Activated T-helper 1 cell treated with anti-CD3 and anti-CD28 coated beads, Interleukin-2, amount 50 U/mL, for 16 hours (primary cell): ENCODE measurements around the gene CRIP2.

Source experiments
- DNase-seq, 2 donors: peaks; one replicate each; pipeline ENCODE4 v3.0.0-alpha.2; 2020; ENCODE audit warnings: low read depth in 1 of 2, low spot score in 1 of 2

The CRIP2 gene

DNA sequence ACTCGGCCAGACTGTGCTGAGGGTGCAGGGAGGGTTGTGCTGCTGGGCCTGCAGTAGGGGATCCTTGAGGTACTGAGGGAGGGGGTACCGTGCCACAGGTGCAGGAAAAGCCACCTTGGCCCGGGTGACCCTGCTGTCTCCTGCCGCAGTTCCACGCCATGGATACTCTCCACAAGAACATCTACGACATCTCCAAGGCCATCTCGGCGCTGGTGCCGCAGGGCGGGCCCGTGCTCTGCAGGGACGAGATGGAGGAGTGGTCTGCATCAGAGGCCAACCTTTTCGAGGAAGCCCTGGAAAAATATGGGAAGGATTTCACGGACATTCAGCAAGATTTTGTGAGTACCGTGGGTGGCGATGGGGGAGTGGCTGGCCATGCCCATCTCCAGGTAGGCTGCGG lies 14.0 kb upstream of the CRIP2 start:
- DNase-seq = no peak

DNA sequence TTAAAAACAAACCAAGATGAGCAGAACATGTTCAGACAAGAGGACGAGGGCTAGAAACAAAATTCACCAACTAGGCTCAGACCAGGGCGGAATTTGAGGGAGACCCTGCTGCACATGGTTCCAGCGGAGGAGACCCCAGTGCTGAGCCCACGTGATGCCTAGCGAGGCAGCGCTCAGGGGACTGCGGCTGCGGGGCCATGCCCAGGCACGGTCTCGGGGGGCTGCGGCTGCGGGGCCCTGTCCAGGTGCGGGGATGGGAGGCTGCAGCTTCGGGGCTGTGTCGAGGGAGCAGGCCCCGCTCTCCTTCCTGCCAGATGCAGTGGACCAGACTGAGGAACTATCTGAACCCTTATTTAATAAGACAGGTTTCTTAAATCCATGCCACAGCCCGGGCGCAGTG lies 12.7 kb upstream of the CRIP2 start:
- no peak for DNase-seq

DNA sequence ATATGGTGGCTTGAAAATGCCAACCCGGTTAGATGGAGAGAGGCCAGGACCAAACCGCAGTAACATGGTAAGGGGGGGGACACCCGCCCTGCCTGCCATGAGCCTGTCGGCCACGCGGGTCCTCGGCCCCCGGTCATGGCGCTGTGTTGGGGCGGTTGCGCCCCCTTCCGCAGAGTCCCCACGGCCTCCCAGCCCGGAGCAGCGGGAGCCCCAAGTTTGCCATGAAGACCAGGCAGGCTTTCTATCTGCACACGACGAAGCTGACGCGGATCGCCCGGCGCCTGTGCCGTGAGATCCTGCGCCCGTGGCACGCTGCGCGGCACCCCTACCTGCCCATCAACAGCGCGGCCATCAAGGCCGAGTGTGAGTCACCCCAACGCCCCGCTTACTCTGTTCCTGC lies 10.1 kb upstream of the CRIP2 start:
- no peak for DNase-seq

DNA sequence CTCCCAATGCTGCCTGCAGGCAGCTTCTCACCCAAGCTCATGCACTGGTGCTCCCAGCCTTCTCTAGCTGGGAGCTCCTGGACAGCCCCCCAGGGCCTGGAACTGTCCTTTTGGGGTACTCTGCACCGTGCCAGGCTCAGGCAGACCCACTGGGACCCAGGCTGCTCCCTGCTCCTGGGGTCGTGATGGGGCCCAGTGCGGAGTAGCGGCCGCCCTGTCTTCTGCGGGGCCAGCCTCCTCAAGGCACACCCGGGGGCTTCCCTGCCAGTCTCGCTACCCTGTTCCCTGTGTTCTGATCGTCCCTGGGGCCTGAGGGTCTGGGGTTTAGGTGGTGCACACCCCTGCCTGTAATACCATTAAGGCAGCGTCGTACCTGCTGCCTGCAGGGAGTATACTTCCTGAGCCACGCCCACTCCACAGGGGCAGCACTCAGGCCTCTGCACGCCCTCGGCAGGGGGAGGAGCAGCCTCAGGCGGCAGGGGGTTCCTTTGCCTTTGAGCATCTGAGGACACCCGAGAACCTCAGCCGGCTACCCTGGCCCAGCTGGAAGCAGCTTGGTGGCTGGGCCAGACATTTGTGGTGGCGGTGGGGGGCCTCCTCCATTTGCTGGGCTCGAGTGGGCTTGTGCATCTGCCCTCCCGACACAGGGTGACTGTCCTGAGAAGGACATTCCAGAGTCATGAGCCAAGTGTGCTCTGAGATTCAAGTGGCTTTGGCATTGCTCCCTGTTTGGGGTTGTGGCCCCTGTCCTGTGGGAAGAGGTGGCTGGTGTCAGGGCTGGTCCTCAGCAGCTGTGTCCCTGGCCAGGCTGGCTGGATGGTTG lies 9.2 kb upstream of the CRIP2 start:
- DNase-seq = no peak

DNA sequence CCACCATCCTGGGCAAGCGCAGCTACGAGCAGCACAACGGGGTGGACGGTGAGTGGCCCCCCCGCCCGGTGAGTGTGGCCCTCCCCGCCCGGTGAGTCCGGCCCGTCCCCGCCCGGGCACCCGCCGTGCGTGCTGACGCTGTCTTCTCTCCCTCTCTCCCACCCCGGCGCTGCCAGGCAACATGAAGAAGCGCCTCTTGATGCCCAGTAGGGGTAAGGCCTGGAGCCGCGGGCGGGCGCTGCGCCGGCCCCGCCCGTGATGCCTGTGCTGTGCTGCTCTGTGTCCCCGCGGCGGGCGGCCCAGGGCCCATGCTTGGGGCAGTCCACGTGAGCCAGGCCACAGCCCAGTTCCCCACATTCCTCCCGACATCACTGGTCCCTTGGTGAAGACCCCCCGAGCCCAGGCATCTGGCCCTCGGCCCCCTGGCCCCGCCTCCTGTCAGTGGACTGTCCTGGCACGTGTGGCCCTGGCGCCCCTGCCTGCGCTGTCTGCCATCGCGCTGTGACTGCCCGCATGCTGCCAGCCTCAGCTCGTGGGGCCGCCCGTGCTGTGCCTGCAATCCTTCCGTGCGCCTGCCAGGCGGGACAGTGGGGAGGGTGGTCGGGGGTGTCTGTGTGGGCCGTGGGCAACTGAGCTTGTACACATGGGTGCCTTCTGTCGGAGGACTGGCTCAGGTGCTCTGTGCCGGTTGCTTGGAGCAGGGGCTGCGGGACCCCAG lies 7.9 kb upstream of the CRIP2 start:
- no peak for DNase-seq

DNA sequence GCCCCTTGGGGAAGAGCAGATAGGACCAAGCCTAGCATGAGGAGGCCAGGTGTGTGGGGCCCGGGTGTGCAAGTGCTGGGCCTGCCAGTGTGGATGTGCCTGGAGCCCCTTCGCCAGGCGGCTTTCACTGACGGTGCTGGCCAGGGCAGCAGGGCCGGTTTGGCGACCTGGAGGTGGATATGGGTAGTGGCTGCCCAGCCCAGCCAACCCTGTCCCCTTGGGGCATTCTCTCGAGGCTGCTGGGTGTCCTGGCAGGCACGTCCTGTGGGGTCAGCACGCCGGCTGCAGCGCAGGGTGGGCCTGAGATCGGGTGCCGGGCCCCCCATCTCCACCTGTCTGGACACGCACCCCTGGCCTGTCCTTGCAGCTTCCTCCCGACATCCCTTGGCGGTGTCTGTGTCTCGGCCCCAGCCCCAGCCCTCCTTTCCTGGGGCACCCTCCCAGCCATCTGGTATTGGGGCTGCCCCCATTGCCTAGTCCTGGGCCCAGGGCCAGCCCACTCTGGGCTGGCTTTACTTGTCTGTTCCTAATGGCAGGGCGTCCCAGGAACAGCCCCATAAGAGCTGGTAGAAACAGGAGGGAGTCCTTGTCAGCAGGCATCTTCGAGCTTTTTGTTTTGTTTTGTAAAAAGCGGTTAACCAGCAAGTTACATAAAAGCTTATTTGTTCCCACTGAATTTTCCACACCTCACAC lies 7.2 kb upstream of the CRIP2 start:
- no peak for DNase-seq

DNA sequence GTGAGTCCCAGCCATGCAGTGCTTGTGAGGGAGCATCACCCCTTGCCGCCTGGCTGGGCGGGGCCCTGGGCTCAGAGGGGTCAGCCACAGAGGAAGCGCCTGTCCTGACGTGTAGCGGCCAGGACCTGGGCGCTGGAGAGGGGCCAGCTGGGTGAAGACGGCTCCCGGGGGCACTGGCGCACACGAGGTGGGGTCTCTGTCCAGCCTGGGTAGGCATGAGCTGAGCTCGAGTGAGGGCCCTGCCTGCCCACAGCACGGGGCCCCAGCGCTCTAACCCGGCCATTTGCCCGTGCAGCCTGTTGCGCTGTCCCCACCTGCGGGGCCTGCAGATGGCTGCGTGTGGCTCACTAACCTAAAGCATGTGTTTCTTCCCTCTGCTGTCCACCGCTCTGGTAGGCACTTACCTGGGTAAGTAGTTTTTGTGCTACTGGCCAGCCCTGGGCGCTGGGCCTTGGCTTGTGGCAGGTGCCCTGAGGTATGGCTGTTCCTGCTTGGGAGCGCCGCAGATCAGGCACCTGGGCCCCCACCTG lies 6.6 kb upstream of the CRIP2 start:
- no peak for DNase-seq

DNA sequence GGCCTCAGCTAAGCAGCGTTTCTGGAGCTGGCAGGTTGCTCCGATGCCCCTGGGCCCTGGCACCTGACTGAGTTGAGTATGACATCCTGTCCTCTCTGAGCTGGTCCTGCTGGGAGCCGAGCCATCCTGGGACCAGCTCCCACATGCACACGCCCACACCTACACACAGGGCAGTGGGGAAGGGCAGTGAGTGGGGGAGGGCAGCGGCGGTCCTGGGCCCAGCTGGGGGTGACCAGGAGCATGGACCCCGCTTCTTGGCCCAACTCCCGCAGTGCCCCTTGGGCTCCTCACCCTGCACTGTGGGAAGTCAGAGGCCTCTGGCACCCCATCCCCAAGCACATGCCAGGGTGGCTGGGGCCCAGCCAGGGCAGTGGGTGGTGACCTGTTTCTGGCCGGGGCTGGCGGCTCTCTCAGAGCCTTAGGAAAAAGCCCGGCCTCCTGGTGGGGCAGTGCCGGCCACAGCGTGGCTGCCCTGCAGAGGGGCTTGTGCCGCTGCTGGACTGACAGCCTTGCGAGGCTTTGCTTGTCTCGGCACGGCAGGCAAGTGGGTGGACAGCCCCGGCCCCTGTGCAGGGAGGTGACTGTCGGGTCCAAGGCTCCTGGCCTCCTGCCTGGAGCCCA lies 5.9 kb upstream of the CRIP2 start:
- DNase-seq = no peak

DNA sequence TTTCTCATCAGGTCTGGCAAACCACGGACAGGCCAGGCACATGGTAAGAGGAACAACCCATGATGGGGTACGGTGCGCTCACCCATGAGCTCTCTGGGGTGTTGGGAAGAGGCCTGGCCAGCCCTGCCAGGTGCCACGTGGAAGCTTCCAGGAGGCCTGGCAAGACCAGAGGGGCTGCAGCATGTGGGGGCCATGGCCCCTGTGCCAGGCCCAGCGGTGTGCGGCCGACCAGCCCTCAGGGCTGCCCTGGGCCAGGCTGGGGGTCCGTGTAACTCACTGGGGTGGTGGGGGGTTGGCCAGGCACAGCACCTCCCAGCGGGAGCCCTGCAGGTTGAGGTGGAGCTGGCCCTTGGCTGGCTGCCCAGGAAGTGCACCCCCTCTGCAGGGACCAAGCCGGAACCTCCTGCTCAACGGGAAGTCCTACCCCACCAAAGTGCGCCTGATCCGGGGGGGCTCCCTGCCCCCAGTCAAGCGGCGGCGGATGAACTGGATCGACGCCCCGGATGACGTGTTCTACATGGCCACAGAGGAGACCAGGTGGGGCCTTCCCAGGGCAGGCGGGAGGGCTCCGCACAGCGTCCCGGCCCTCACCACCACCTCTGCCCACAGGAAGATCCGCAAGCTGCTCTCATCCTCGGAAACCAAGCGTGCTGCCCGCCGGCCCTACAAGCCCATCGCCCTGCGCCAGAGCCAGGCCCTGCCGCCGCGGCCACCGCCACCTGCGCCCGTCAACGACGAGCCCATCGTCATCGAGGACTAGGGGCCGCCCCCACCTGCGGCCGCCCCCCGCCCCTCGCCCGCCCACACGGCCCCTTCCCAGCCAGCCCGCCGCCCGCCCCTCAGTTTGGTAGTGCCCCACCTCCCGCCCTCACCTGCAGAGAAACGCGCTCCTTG lies 4.9 kb upstream of the CRIP2 start:
- no peak for DNase-seq

DNA sequence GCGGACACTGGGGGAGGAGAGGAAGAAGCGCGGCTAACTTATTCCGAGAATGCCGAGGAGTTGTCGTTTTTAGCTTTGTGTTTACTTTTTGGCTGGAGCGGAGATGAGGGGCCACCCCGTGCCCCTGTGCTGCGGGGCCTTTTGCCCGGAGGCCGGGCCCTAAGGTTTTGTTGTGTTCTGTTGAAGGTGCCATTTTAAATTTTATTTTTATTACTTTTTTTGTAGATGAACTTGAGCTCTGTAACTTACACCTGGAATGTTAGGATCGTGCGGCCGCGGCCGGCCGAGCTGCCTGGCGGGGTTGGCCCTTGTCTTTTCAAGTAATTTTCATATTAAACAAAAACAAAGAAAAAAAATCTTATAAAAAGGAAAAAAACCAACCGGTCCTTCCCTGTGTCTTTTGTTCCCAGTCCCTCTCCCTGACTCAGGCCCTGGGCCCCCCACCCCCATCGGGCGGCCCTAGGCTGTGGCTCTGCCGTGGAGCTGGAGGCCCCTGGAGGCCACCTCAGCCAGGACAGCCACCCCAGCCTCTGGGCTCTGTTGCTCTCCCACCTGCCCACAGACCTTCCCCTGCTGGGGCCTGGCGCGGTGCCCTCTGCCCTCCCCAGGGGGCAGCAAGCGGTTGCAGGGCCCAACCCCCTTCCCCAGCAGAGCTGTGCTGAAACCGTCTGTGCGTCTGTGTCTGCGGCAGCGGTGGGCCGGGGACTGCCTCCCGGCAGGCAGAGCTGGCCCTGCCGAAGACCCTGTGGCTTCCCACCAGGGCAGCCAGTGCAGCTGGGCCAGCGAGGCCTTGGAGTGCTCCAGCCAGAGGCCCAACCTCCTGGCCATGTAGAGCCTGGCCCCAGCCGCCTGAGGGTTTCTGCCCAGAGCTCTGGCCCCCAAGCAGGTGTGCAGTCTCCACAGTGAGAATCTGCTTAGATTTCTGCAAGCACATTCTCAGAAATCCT lies 4.0 kb upstream of the CRIP2 start:
- no peak for DNase-seq

DNA sequence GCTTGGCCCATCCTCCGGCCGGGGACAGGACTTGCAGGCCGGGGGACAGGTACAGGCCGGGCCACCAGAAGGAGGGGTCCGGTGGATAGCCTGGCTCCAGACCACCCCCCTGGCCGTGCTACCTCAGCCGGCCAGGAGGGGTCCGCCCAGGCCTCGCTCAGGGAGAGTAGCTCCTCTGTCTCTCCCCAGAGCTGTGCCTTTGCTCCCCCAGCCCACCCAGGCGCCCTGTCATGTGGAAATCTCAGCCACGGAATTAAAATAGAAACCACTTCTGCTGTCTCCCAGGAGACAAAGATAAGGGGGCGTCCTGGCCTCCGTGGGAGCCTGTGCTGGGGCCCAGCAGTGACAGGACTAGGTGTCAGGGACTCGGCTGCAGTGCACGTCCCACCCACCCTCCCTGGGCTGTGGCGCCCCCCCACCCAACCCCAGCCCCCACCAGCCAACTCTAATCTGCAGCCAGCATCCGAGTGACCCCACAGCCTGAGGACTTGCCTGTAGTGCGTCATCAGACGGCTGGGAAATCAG lies 3.3 kb upstream of the CRIP2 start:
- DNase-seq = no peak

DNA sequence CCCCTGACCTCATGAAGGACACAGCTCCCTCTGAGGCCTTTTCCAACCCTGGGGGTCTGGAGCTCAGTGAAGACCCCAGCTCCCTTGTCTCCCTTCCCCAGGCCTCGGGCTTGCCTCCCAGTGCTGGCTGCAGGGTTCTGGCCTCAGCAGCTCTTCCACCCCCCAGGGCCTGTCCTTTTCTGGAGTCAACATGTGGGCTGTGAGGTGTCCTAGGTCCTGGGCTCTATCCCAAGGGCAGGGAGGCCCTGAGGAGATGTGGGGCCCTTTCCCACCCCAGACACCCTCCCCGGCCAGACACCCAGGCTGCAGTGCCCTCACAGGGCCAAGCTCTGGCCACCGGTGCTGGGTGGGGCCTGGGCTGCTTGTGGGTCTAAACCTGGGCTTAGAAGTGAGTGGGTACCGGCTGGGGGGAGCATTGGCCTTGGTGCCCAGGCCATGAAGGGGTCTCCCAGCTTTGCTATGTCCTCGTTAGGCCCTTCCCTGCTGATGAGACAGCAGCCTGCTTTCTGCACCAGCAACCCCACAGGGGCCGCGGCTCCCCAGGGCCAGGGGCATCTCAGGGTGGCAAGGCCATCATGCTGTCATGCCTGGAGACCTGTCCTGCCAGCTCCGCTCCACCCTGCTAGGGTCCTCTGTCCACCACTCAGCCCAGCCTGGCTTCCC lies 2.7 kb upstream of the CRIP2 start:
- no peak for DNase-seq

DNA sequence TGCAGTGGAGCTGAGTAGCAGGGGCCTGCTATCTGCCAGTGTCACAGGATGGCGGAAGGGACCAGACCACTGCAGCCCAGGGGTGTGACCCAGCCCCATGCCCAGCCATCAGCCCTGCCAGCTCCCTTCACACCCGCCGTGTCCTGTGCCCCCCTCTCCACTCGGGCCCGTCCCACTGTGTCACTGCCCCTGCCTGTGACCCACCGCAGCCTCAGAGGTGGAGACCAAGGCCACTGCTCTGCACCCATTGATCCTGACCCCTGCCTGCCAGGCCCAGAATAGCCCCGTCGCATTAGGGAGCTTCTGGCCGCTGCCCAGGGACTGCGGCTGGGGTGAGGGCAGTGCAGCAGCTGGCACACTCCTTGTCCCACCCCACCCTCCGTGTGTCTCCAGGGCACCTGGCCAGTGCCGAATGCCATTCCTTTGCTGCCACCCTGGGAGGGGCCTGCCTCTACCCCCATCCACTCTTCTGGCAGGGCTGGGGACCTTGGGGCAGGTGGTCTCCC lies 2.1 kb upstream of the CRIP2 start:
- no peak for DNase-seq

DNA sequence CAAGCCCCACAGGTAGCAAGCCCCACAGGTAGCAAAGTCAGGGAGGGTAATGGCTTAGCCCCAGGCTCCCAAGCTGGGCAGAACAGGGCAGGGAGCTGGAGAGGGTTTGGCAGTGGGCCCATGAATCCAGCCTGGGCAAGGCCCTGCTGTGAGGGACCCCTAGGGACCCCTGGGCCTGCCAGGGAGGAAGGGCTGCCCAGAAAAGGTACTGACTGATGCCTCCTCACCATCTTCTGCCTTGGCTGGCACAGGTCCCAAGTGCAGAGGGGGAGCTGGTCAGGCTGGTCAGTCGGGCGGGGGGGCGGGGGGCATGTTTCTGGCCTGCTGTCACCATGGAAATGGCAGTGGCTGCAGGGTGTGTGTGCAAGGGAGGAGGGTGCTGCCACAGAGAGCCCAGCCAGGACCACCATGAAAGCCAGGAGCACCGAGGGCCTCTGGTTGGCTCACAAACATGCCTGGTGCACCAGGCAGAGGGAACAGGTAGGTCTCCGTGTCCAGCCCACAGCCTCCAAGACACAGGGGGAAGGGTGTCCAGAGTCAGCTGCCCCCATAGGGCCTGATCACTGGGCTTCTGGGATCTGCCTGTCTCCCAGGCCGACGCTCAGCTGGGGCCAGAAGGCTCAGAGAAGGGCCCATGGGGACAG lies 1.5 kb upstream of the CRIP2 start:
- DNase-seq = no peak

DNA sequence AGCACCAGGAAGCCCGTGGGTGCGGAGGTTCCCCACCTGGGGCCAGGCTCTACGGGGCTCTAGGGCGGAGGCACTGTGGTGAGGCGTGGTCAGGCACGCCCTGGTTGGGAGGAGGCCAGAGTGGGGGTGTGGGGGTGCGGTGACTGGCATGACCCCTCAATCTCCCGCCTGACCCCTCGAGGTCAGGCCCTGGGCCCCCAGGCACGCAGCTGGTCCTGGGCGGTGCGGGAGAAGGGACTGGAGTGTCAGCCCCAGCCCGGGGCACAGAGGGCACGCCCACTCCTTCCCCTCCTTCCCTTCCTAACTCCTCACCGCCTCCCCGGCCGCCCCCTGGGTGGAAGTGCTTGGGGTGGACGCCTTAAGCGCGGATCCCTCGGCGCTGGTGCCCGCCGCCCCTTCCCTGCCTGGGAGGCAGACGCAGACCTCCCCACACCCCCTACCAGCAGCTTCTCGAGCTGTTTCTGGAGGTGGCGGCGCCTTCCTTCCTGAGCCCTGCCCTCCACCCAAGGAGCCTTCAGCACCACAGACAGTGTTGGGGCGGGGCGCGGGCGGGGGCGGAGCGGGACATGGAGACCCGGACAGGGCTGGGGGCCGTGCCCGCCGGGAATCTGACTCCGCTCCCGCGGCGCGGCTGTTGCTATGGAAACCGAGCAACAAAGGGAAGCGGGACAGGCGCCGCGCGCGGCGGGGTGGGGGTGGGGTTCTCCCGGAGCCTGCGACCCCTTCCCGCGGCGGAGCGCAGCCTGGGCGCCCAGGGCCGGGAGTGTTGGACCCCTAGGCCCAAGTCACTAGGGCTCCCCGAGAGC lies 741 bp upstream of the CRIP2 start:
- peak; percentile 53 to 57 for DNase-seq

DNA sequence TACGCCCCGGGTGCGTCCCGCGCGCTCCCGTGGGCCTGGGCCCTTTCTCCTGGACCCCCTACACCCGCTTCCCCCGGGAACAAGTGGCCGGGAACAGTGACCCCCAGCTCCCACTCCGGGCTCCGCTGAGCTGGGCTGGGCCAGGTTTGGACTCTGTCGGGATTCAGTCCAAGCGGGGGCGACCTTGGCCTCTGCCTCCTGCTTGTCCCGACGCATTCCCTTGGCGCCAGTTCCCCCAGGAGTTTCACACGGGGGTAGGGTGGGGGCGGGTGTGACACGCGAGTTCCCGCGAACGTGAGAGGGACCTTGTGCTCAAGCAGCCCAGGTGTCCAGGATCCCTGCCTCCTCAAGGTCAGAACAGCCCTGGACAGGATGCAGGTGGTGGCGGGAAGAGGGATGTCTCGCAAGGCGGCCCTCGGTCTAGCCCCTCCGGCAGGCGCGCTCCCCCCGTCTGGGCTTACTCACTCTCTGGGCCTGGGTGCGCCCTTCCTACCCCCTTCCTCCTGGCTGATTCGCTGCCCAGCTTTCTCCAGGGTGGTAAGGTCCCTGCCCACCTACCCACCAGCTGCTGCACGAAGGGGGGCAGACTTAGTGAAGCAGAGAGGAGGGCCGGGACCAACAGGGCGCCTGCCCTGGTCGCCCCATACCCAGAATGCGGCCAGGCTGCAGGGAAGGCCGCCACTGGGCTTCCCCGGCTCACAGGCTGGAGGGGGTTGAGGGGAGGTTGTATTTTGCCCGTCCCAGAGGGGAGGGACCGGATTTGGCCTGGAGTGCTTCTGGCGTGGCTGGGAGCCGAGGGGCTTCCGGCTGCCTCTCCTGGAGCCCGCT lies 862 bp downstream of the CRIP2 start:
- no peak for DNase-seq
